ENCODE data around the gene SOX13.

GRCh38 chr1:204053893-204054292 is 19.0 kb upstream of the SOX13 start:
- TF ChIP-seq, protein P1, sequence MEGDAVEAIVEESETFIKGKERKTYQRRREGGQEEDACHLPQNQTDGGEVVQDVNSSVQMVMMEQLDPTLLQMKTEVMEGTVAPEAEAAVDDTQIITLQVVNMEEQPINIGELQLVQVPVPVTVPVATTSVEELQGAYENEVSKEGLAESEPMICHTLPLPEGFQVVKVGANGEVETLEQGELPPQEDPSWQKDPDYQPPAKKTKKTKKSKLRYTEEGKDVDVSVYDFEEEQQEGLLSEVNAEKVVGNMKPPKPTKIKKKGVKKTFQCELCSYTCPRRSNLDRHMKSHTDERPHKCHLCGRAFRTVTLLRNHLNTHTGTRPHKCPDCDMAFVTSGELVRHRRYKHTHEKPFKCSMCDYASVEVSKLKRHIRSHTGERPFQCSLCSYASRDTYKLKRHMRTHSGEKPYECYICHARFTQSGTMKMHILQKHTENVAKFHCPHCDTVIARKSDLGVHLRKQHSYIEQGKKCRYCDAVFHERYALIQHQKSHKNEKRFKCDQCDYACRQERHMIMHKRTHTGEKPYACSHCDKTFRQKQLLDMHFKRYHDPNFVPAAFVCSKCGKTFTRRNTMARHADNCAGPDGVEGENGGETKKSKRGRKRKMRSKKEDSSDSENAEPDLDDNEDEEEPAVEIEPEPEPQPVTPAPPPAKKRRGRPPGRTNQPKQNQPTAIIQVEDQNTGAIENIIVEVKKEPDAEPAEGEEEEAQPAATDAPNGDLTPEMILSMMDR (conservative IDR thresholded peaks at IDR 0.05; ENCODE audit: low read depth, low read length) = no peak
- TF ChIP-seq EZH2 (IDR thresholded peaks at IDR 0.05; ENCODE audit: low read length, unreplicated experiment) = no peak
- no peak for TF ChIP-seq EZH2phosphoT487 (IDR thresholded peaks at IDR 0.05; ENCODE audit: borderline replicate concordance, low read length)

Data from PC-3 (cell line).